ENCODE results near the gene AOPEP.
A peak's percentile ranks its signal among the peaks of the same experiment; 100 is the strongest.

The AOPEP gene

DNA sequence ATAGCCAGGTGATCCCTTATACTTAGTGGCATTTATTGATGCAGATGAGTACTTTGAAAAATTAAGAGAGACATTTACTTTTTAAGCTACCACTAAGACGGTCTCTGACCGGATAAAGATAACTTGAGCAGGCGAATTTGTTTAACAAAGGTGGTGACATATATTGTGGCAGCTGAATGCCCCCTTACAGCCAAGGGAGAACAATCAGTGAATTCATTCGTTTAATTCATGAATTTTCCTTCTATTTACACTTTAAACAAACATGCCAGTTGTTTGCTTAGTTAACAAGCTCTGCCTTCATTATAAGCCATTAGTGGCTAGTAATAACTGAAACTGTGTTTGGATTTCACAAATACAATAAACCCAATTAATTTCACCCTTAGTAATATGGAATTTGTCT, 187.1 kb downstream of the AOPEP start:
- Histone ChIP-seq H3K4me2 (ENCODE audit: low read length) (no peak overlapping the region), H3K9ac (no peak overlapping the region)

DNA sequence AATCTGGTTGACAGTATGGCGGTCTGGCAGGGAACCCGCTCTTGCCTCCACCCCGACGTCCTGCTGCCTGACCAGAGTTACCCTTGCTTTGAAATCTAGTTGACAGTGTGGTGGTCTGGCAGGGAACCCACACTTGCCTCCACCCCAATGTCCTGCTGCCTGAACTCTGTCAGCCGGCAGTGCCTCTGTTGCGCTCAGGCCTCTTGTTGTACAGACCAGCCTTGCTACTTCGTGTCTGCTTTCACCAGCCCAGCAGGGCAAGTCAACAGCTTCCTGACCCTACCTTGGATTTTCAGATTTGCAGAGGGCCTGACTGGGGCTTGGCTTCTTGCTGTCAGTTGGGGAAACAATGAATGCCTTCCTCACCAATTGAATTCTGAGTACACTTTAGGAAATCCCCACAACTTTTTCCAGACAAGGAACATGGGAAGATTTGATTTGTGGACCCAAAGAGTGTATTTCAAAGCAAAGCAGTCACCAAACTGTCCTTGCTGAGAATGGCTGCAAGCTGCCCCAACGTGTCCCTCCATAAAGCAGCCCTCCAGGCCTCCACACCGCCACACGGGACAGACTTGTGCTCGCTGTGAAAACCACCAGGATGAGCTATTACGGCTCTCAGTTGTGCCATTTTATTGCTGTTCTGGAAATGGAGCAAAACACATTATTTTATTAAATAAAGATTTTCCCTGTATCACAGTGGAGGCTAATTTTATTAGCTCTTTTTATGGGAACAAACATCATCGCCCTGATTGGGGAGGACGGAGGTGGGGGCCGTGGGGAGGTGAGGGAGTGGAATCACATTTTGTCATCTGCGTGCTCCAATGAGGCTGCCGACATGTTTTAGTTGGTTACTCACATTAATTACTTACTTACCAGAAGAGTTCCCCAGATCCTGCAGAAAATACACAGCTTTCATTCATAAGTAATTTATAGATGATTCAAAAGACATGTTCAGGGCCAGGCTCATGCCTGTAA, 189.3 kb downstream of the AOPEP start:
- H3K9me3 ChIP-seq (ENCODE audit: control insufficient read depth, low read length) = no peaks in the 10 kb centered on the region
- TF ChIP-seq CTCF (IDR thresholded peaks at IDR 0.05) = no peak
- H3K79me2 ChIP-seq = no peaks in the 10 kb centered on the region
- H2AFZ ChIP-seq = peak overlapping the region; percentile 25
- peaks cover 38% of the 10 kb centered on the region for H3K4me1 ChIP-seq
- H3K27me3 ChIP-seq (ENCODE audit: control insufficient read depth, insufficient read depth, low read length) = no peaks in the 10 kb centered on the region
- no peak overlapping the region for H3K4me3 ChIP-seq (ENCODE audit: low read depth, low read length)
- H3K9ac ChIP-seq = no peak overlapping the region
- no peak overlapping the region for H3K4me2 ChIP-seq (ENCODE audit: low read length)
- H3K27ac ChIP-seq = peak overlapping the region; percentile 89
- H3K36me3 ChIP-seq (ENCODE audit: control insufficient read depth, insufficient read depth, low read length) = no peaks in the 10 kb centered on the region

More for the DNA sequence above, 187.1 kb downstream of the AOPEP start:
- no peak overlapping the region for H2AFZ ChIP-seq
- no peak overlapping the region for H3K4me3 ChIP-seq (ENCODE audit: low read depth, low read length)
- H3K79me2 ChIP-seq = no peaks in the 10 kb centered on the region
- H3K27me3 ChIP-seq (ENCODE audit: control insufficient read depth, insufficient read depth, low read length) = no peaks in the 10 kb centered on the region
- TF ChIP-seq CTCF (IDR thresholded peaks at IDR 0.05) = no peak
- H3K9me3 ChIP-seq (ENCODE audit: control insufficient read depth, low read length) = no peaks in the 10 kb centered on the region
- peaks cover 38% of the 10 kb centered on the region for H3K4me1 ChIP-seq
- no peaks in the 10 kb centered on the region for H3K36me3 ChIP-seq (ENCODE audit: control insufficient read depth, insufficient read depth, low read length)
- peak overlapping the region; percentile 76 for H3K27ac ChIP-seq

DNA sequence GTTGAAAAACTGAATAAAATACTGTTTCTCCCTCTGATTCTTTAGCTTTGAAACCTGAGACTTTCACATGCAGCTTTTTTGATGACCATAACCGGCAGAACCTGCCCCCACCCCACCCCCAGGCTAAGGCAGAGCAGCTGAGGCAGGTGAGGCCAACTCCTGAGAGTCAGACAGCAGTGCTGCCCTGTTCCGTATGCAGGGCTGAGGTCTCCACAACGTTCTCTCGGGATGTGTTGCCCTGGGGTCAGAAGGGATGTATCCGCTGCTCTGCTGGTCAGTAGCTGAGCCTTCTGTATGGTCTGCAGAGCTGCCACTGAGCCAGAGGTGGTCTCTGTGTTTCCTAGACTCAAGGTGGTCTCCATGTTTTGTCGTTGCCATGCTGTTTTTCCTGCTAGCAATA, 190.5 kb downstream of the AOPEP start:
- H3K4me3 ChIP-seq (ENCODE audit: low read depth, low read length) = no peak overlapping the region
- no peaks in the 10 kb centered on the region for H3K79me2 ChIP-seq
- H3K9ac ChIP-seq = no peak overlapping the region
- peak overlapping the region; percentile 82 for H3K27ac ChIP-seq
- H3K27me3 ChIP-seq (ENCODE audit: control insufficient read depth, insufficient read depth, low read length) = no peaks in the 10 kb centered on the region
- no peaks in the 10 kb centered on the region for H3K36me3 ChIP-seq (ENCODE audit: control insufficient read depth, insufficient read depth, low read length)
- no peaks in the 10 kb centered on the region for H3K9me3 ChIP-seq (ENCODE audit: control insufficient read depth, low read length)
- TF ChIP-seq CTCF (IDR thresholded peaks at IDR 0.05) = no peak
- peaks cover 38% of the 10 kb centered on the region for H3K4me1 ChIP-seq
- H3K4me2 ChIP-seq (ENCODE audit: low read length) = peak overlapping the region; percentile 25
- H2AFZ ChIP-seq = peak overlapping the region; percentile 33

DNA sequence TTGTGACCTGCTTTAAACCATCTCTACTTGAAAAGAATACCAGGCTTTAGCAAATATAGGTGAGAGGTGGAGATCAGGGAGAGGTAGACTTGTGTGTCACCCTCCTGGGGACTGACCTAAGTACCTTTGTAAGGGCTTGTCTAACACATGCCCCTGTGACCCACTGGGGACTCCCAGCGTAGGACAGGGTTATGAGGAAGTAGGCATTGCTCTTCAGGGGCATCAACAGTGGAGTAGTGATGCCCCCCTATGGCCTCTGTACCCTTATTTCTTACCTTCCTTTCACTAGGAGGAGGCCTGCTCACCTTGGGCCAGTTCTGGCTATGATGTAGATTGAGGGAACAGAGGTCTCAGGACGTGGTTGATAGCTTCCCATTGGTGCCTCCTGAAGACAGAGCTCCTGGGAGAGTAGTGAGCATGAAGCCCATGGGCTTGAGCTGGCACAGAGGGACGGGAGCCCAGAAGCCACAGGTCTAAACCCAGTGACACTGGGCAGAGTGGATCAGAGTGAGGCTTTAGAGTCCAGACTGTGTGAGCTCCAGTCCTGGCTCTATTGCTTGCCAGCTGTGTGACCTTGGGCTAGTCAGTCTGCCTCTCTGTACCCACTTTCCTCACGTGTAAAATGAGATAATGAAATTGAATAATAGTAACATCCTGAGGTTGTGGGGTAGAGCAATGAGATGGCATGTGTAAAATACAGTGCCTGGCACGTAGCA, 191.7 kb downstream of the AOPEP start:
- Histone ChIP-seq H3K27ac (peak overlapping the region; percentile 82), H3K9ac (no peak overlapping the region), H3K9me3 (ENCODE audit: control insufficient read depth, low read length) (no peaks in the 10 kb centered on the region), H3K79me2 (no peaks in the 10 kb centered on the region), H2AFZ (peak overlapping the region; percentile 33), H3K36me3 (ENCODE audit: control insufficient read depth, insufficient read depth, low read length) (no peaks in the 10 kb centered on the region), H3K4me2 (ENCODE audit: low read length) (no peak overlapping the region), H3K4me3 (ENCODE audit: low read depth, low read length) (no peak overlapping the region), H3K27me3 (ENCODE audit: control insufficient read depth, insufficient read depth, low read length) (no peaks in the 10 kb centered on the region), H3K4me1 (peaks cover 36% of the 10 kb centered on the region)
- no peak for TF ChIP-seq CTCF (IDR thresholded peaks at IDR 0.05)
